Measurements from ENCODE around the gene FOXO3B.
"Not testable (repeated sequence)": the region's sequence is repeated elsewhere in the genome, so short reads cannot be mapped to it uniquely, and the experiment has no call there.

DNA sequence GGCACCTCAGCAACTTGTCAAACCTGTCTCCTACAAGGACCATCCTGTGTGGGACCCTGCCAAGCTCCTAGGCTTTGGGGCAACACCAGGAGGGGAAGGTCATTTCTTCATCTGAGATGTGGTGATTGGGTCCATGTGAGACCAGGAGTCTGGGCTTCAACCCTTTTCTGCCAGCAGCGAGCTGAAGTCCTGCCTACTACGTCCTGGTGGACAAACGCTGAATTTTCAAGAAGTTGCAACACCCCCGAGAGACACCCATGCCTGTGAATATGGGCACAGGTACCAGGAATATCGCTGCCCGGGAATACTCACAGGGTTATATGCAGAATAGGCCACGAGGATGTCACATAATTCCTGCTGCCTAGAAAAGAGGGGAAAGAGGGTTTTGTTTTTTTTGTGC lies 45.9 kb downstream of the FOXO3B start:
- TF ChIP-seq, protein P1, sequence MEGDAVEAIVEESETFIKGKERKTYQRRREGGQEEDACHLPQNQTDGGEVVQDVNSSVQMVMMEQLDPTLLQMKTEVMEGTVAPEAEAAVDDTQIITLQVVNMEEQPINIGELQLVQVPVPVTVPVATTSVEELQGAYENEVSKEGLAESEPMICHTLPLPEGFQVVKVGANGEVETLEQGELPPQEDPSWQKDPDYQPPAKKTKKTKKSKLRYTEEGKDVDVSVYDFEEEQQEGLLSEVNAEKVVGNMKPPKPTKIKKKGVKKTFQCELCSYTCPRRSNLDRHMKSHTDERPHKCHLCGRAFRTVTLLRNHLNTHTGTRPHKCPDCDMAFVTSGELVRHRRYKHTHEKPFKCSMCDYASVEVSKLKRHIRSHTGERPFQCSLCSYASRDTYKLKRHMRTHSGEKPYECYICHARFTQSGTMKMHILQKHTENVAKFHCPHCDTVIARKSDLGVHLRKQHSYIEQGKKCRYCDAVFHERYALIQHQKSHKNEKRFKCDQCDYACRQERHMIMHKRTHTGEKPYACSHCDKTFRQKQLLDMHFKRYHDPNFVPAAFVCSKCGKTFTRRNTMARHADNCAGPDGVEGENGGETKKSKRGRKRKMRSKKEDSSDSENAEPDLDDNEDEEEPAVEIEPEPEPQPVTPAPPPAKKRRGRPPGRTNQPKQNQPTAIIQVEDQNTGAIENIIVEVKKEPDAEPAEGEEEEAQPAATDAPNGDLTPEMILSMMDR (IDR thresholded peaks at IDR 0.05), result peak in 1 of 3 experiments; percentile 9
- not testable (repeated sequence) for TF ChIP-seq POLR2A (IDR thresholded peaks at IDR 0.05)
